Measurements from ENCODE around the gene EOMES.
A peak's percentile ranks its signal among the peaks of the same experiment; 100 is the strongest.

EOMES gene

GRCh38 chr3:27737091-27737490 lies 15.0 kb upstream of the EOMES start:
- H3K4me1 ChIP-seq, result no peaks in the 10 kb centered on the region
- no peaks in the 10 kb centered on the region for H3K27me3 ChIP-seq
- no peaks in the 10 kb centered on the region for H4K20me1 ChIP-seq
- H3K36me3 ChIP-seq, result no peaks in the 10 kb centered on the region
- H3K27ac ChIP-seq, result no peak overlapping the region
- TF ChIP-seq Cebpa-rat (IDR thresholded peaks at IDR 0.05), result no peak
- H3K9me3 ChIP-seq (replicated peaks in 1 of 11), result peaks cover 0 to 4% (median 0%) of the 10 kb centered on the region in 11 experiments; a peak in 2 of 22 replicates
- no peak overlapping the region for H3K9ac ChIP-seq
- H3K4me3 ChIP-seq, result no peak overlapping the region
- no peak overlapping the region for H3K4me2 ChIP-seq

DNA sequence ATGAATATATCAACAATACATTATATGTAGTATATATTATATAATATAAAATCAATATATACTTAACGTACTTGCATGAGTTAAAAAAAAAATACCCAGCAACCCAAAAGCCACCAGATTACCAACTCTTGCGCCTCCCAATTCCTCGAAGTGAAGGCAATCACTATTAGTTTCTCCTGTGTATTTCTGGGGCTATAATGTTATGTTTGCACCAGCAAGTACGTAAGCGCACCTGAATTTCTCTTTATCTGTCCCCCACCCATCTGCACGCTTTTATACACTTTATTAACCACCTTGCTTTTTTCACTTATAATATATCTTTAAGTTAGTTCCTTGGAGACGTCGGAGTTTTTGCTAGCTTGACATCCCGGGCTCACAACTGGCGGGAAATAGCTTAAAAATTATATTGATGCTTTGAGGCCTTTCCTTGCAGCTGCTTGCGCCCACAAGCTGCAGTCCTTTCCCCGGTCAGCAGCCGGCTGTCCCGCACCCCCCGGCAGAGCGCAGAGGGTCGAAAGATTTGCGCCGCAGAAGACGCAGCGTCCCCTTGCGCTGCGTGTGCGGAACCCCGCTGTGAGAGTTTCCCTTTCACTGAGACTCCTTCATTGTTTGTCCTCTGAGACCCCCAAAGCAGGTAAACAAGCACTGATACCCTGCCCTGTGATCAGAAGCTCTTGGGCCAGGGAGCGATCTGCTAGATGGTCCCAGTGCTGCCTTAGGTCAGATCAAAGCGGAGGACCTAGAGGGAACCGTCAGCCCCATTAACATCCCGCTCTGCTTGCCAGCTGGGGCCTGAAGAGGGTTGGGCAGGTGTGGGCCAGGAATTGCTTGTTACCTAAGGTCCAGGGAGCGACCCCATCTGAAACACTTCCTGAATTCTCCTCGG lies 8.9 kb upstream of the EOMES start:
- H3K4me2 ChIP-seq, result no peak overlapping the region
- TF ChIP-seq Cebpa-rat (IDR thresholded peaks at IDR 0.05), result no peak
- H3K9ac ChIP-seq, result no peak overlapping the region
- H3K27me3 ChIP-seq, result peaks cover 10 to 25% (median 15%) of the 10 kb centered on the region in 11 experiments; a peak in 20 of 22 replicates
- peaks cover 19 to 32% (median 23%) of the 10 kb centered on the region in 11 experiments; a peak in 20 of 22 replicates for H3K9me3 ChIP-seq (replicated peaks in 1 of 11)
- H3K4me3 ChIP-seq, result no peak overlapping the region
- no peaks in the 10 kb centered on the region for H4K20me1 ChIP-seq
- no peak overlapping the region for H3K27ac ChIP-seq
- H3K36me3 ChIP-seq, result no peaks in the 10 kb centered on the region
- no peaks in the 10 kb centered on the region for H3K4me1 ChIP-seq

GRCh38 chr3:27729748-27730611 lies 7.9 kb upstream of the EOMES start:
- Histone ChIP-seq H4K20me1 (no peaks in the 10 kb centered on the region), H3K4me3 (no peak overlapping the region), H3K4me1 (no peaks in the 10 kb centered on the region), H3K4me2 (no peak overlapping the region), H3K36me3 (no peaks in the 10 kb centered on the region), H3K9ac (no peak overlapping the region), H3K27me3 (peaks cover 10 to 25% (median 15%) of the 10 kb centered on the region in 11 experiments; a peak in 20 of 22 replicates), H3K9me3 (replicated peaks in 1 of 11) (peaks cover 19 to 32% (median 23%) of the 10 kb centered on the region in 11 experiments; a peak in 20 of 22 replicates), H3K27ac (no peak overlapping the region)
- TF ChIP-seq Cebpa-rat (IDR thresholded peaks at IDR 0.05), result peak in 2 of 11 experiments; percentile 14 to 25; a peak in 1 of 22 replicates

DNA sequence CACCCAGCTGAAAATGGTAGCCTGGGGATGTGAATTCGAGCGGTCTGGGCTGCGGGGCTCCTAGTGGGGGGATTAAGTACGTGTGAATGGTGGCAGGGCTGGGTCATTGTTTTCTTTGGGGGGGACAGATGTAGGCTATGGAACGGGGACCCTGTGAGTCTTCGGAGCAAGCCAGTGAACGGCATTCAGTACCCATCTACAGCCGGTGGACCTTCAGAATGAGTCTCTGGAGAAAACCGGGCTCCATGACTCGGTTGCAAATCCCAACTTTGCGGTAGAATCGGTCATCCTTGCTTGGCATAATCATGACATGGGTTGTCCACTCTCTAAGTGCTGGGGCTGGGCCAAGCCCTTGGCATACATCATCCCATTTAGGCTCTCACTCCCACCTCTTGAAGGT lies 7.2 kb upstream of the EOMES start:
- no peak for TF ChIP-seq Cebpa-rat (IDR thresholded peaks at IDR 0.05)
- Histone ChIP-seq H3K9ac (no peak overlapping the region), H3K36me3 (no peaks in the 10 kb centered on the region), H4K20me1 (no peaks in the 10 kb centered on the region), H3K4me3 (no peak overlapping the region), H3K27me3 (peaks cover 10 to 25% (median 15%) of the 10 kb centered on the region in 11 experiments; a peak in 20 of 22 replicates), H3K4me2 (no peak overlapping the region), H3K4me1 (no peaks in the 10 kb centered on the region), H3K9me3 (replicated peaks in 1 of 11) (peaks cover 24 to 36% (median 28%) of the 10 kb centered on the region in 11 experiments; a peak in 21 of 22 replicates), H3K27ac (no peak overlapping the region)

DNA sequence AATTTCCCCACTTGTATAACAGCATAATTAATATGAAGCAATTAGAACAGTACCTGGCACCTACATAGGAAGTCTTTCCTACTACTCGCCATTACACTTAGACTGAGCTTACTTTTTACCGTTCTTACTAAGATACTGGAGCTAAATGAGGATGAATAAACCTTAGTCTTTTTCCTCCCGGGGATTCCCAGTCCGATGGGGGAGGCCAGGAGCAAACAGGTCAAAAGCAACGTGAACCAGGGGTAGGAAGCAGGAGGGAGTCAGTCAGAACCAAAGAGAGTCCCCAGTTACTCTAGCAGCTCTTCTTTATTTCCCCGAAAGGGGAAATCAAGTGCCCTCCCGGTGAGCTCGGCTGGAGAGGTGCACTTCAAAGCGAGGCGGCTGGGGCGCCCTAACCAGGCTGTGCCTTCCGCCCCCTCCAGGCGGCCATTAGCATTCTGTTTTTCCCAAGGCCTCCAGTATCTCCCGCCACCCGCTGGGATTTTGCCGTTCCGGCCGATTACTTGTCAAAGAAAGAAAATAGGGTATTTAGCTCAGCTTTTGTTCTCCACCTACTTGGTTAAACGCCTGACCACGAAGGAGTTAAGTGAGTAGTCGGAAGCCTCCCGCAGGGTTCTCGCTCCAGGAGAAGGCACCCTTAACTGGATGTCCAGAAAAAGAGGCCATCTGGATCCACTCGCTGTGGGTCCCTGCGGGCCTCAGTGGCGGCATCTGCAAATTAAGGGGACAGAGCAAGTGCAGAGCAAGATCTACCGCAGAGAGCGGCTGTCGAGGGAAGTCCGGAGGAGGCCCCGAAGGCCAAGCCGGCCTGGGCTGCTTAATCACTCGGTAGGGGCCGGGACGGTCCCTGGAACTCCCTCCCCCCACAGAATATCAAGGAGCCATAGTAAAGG lies 6.3 kb upstream of the EOMES start:
- no peaks in the 10 kb centered on the region for H4K20me1 ChIP-seq
- no peak for TF ChIP-seq Cebpa-rat (IDR thresholded peaks at IDR 0.05)
- H3K4me2 ChIP-seq, result no peak overlapping the region
- no peak overlapping the region for H3K9ac ChIP-seq
- H3K27me3 ChIP-seq, result peaks cover 10 to 27% (median 15%) of the 10 kb centered on the region in 11 experiments; a peak in 20 of 22 replicates
- no peaks in the 10 kb centered on the region for H3K4me1 ChIP-seq
- peaks cover 32 to 45% (median 37%) of the 10 kb centered on the region in 11 experiments for H3K9me3 ChIP-seq (replicated peaks in 1 of 11)
- H3K36me3 ChIP-seq, result no peaks in the 10 kb centered on the region; a peak in 1 of 22 replicates
- H3K27ac ChIP-seq, result no peak overlapping the region
- no peak overlapping the region for H3K4me3 ChIP-seq

DNA sequence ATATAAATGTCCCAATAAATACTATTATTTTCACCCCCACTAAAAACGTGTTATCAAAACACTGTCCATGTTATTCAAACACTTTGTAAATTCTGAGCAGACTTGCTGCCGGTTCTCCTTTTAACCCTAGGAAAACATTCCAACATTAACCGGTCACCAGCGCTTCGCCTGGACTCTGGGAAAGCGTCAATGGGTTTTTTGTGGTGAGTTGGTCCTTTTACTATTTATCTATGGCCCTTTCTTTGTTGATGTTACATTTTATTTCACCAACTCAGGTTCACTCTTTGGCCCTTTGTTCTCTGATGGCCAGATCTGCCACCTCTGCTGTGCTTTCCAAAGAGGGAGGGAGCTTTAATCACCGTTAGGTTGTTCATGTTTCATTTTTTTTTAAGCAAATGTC lies 4.1 kb upstream of the EOMES start:
- H3K4me1 ChIP-seq, result no peaks in the 10 kb centered on the region
- no peaks in the 10 kb centered on the region; a peak in 1 of 22 replicates for H3K36me3 ChIP-seq
- no peaks in the 10 kb centered on the region for H4K20me1 ChIP-seq
- no peak overlapping the region for H3K27ac ChIP-seq
- peaks cover 54 to 65% (median 59%) of the 10 kb centered on the region in 11 experiments for H3K9me3 ChIP-seq (replicated peaks in 1 of 11)
- H3K9ac ChIP-seq, result no peak overlapping the region
- no peak overlapping the region for H3K4me3 ChIP-seq
- no peak overlapping the region for H3K4me2 ChIP-seq
- H3K27me3 ChIP-seq, result peaks cover 25 to 49% (median 34%) of the 10 kb centered on the region in 11 experiments
- TF ChIP-seq Cebpa-rat (IDR thresholded peaks at IDR 0.05), result no peak

DNA sequence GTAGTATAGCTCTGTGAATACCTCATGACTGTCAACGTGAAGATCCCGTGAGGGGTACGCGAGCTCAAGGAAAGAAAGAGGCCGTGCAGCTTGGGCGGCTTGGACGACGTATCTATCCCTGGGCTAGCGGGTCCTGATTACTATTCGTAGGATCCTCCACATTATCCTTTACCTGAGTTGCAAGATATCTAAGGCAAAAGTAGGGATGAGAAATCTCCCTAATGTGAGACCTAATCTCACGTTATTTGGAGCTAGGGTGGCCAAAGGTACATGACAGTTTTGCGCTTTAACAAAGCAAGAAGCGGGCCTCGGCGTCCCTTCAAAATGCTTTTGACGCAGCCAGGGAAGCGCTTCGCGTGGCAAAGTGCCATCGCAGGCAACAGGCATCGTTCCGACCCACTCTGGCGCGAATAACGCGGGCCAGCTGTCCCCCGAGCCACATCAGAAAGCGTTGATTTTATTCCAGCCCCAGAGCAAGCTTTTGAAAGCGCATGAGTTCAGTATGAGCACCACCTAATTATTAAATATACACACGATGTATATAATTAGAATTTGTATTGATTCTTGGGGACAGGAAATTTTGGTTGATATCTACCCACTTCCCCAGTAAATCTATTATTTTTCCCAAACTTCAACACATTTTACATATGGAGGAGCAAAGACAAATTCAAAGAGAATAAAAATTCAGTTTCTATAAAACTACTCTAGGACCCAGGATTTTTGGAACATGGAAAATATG lies 2.5 kb upstream of the EOMES start:
- H4K20me1 ChIP-seq, result no peaks in the 10 kb centered on the region
- H3K27ac ChIP-seq, result no peak overlapping the region
- no peak overlapping the region for H3K4me2 ChIP-seq
- peaks cover 63 to 66% (median 65%) of the 10 kb centered on the region in 11 experiments for H3K9me3 ChIP-seq (replicated peaks in 1 of 11)
- H3K4me3 ChIP-seq, result no peak overlapping the region
- peaks cover 33 to 56% (median 43%) of the 10 kb centered on the region in 11 experiments for H3K27me3 ChIP-seq
- TF ChIP-seq Cebpa-rat (IDR thresholded peaks at IDR 0.05), result no peak
- H3K4me1 ChIP-seq, result no peaks in the 10 kb centered on the region
- H3K9ac ChIP-seq, result no peak overlapping the region
- H3K36me3 ChIP-seq, result no peaks in the 10 kb centered on the region; a peak in 1 of 22 replicates

Data from BLaER1 treated with 17β-estradiol and CSF1 and Interleukin-3, amounts not matched to agents 10 nM and 100 nM (cell line).